Subcutaneous preadipocyte (primary cell): ENCODE measurements around the gene KLB. TPM values are rescaled to one million over a fixed set of nuclear protein-coding genes. Genes with fewer than 3 reads are reported as not detected.

Source experiments
- small RNA-seq: library from RNA; depleted of rRNA; stranded (forward); fragments of <200 nt; gene quantifications from one replicate; pipeline ENCODE3, GENCODE V24; 2012
- total RNA-seq: library from RNA; depleted of rRNA; stranded (reverse); fragments of >200 nt; gene quantifications from 2 replicates; pipeline ENCODE4 v1.2.3, GENCODE V29; 2012

KLB gene
- not detected in 2 replicates for total RNA-seq

DNA sequence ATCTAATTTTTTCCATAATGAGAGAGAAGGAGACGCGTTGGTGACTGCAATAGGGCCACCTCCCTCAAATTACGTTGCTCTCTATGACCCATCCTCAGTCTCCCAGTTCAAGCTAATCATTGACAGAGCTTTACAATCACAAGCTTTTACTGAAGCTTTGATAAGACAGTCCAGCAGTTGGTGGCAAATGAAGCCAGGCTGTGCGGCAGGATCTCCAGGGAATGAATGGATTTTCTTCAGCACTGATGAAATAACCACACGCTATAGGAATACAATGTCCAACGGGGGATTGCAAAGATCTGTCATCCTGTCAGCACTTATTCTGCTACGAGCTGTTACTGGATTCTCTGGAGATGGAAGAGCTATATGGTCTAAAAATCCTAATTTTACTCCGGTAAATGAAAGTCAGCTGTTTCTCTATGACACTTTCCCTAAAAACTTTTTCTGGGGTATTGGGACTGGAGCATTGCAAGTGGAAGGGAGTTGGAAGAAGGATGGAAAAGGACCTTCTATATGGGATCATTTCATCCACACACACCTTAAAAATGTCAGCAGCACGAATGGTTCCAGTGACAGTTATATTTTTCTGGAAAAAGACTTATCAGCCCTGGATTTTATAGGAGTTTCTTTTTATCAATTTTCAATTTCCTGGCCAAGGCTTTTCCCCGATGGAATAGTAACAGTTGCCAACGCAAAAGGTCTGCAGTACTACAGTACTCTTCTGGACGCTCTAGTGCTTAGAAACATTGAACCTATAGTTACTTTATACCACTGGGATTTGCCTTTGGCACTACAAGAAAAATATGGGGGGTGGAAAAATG lies at the start of gene KLB:
Gene KLB (plus strand): TSS at position 168 of the 821 bp plus-strand sequence. CDS start 20 bp downstream, at position 188.

DNA sequence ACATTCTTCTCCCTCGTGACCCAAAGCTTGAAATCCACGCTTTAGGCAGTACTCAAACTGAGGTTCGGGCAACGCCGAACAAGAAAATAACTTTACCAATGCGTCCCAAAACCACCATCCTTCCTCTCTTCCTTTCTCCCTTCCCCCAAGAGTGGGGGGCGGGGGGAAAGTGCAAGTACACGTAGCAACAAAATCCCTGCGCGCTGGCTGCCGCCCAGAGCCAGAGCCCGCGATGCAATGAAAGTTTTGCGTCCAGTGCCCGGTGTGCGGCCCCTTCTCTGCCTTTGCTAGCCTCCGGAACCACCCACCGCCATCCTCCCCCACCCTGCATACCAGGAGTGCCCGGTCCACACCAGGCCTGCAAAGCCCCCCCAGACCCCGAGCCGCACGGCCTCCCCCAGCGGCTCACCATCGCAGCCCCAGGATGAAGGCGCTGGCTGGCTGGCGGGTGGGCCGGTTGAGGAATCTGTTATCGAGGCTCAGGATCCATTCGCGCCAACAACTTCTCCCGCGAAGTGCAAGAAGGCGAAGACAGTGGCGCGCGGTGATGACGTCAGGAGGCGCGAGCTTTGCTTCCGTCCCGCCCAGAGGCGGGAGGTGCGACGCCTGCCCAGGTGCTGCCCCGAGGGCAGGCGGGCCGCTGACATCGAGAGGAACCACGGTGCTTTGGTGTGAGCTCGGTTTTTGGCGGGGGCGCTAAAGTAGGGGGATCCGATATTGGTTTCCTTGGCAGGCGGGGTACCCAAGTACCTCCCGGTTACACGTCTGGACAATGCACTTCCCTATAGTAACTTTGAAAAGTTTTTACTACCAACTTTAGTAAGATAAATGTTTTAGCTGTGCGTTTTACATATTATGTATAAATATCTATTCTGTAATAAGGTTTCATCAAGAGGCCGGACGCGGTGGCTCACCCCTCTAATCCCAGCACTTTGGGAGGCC lies 40.6 kb upstream of the KLB start, which contains the start of gene RFC1:
Gene RFC1 (minus strand): TSS at position 533 of the 942 bp plus-strand sequence. CDS start 121 bp downstream, at position 412.

DNA sequence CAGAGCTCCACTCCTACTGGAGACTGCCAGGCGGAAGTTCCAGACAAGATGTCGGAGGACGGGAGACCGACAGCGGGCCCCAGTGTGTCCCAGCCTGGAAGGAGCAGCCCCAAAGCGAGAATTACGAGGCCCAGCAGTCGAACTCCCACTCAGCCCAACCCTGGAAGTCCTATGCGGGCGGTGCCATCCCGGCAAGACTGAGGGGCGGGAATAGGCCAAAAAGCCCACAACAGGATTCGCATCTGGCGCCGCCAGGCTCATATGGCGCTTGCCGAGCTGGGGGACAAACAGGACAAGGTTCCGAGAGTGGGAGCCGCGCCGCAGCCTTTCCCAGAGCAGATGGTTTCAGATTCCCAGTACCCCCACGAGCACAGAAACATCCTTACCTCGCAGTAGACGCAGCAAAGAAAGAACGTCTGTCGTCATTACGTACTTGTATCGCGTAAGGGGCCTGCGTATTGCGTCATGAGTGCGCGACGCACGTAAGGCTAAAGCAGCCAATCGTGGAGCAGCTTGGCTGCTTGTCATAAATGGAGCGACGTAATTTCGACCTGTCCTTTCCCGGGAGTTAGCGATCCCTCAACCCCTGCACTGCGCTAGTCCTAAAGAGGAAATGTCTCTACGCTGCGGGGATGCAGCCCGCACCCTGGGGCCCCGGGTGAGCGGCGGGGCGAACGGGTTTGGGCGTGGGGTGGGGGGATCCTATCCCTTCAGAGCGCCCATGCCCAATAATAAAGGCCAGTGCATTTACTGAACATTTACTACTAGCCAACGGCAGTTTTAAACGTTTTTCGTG lies 52.0 kb downstream of the KLB start, which contains the start of the genes LIAS and RPL9:
Gene LIAS (plus strand): TSS at position 552 of the 796 bp plus-strand sequence. CDS start 62 bp downstream, at position 614.
Gene RPL9 (minus strand): TSS at position 418 of the 796 bp plus-strand sequence. CDS start 483 bp downstream, outside the sequence.

Small RNA genes lying within 50 kb of the gene (small RNA-seq; reads per million reads assigned to genes)
- gene MIR5591, result not detected
- gene RF00019, result not detected
- not detected for gene RNU6-887P

Other genes starting within 250 kb of the KLB start
- gene WDR19, start 224.4 kb upstream of the KLB start, total RNA-seq, result 32.5 and 36.4 TPM in 2 replicates
- gene RFC1, start 40.6 kb upstream of the KLB start, total RNA-seq, result 37.8 and 57.1 TPM in 2 replicates
- 1,897 and 1,930 TPM in 2 replicates for gene RPL9, start 52.0 kb downstream of the KLB start, total RNA-seq
- 12.5 and 13.7 TPM in 2 replicates for gene LIAS, start 52.1 kb downstream of the KLB start, total RNA-seq
- 201 and 270 TPM in 2 replicates for gene UGDH, start 120.5 kb downstream of the KLB start, total RNA-seq
- 29.1 and 73.5 TPM in 2 replicates for gene SMIM14, start 231.9 kb downstream of the KLB start, total RNA-seq